GM19324 (cell line): ENCODE measurements around the gene PTDSS2.

ENCODE experiments used
- ATAC-seq: cut with Tn5 transposase; IDR thresholded peaks from one replicate; pipeline ENCODE4 v1.9.1; 2021; ENCODE audit warnings: mild to moderate bottlenecking, moderate library complexity; ENCODE audit not compliant: unreplicated experiment, low FRiP score

The PTDSS2 gene

GRCh38 chr11:445765-446588 lies 4.1 kb upstream of the PTDSS2 start:
- no peak for ATAC-seq

DNA sequence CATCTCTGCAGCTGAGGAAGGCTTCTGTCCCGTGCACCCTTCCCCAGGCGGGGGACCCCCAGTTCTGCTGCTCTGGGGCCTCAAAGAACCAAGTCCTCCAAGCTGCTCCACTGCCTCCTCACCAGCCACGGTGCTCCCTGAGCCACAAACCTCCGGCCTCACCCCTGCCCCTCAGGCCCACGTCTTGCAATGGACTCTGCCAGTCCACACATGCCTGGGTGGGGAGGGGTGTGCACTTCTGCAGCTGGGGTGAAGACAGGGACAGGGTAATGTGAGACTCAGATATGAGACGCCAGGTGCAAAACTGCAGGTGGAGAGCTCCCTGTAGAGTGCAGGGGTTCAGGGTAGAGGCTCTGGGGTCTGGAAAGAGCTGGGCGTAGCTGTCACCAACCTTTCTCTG lies 3.2 kb upstream of the PTDSS2 start:
- ATAC-seq, result no peak

- ATAC-seq, result peak; percentile 57
Measured at GRCh38 chr11:447923-448731, 2.0 kb upstream of the PTDSS2 start.

- peak; percentile 2 for ATAC-seq
Measured at GRCh38 chr11:450809-451451, 851 bp downstream of the PTDSS2 start.

GRCh38 chr11:451738-452137 lies 1.7 kb downstream of the PTDSS2 start:
- ATAC-seq, result no peak

- ATAC-seq, result no peak
Measured at GRCh38 chr11:452203-452744, 2.2 kb downstream of the PTDSS2 start.

- ATAC-seq, result no peak
Measured at GRCh38 chr11:452916-453527, 2.9 kb downstream of the PTDSS2 start.

DNA sequence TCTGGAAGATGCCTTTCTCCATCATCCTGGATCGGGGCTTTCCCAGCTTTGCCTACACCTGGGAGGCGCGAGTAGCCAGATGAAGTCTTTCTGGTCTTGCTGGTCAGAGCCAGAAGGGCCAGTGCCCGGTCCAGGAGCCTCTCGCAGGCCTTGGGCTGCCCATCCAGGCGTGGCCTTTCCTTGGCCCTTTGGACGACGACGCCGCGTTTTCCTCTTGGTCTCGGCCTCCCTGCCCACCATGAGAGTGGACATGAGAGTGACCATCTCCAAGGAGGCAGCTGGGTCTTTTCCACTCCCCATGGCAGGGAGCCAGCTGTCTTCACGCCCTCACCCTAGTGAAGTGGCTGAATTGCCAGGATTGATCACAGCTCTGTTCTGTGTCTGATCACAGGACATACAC lies 3.5 kb downstream of the PTDSS2 start:
- no peak for ATAC-seq

DNA sequence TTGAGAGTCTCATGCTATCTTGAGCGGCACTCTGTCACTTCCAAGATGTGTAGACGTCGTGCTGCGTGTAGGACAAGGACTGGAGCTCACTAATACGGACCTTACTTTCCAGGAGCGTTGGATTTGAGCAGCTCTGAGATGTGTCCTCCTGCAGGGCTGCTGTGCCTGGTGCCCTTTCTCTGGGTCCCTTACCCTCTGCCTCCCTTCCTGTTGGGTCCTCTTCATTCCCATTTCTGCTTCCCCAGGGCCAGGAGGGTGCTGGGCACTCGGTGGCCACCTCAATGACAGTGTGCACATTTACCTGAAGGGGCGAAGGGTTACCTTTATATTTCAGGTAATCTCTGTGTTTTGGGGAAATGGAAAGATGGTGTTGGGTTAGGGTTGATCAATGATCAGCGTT lies 4.0 kb downstream of the PTDSS2 start:
- no peak for ATAC-seq

GRCh38 chr11:454801-455565 lies 4.9 kb downstream of the PTDSS2 start:
- ATAC-seq, result no peak

DNA sequence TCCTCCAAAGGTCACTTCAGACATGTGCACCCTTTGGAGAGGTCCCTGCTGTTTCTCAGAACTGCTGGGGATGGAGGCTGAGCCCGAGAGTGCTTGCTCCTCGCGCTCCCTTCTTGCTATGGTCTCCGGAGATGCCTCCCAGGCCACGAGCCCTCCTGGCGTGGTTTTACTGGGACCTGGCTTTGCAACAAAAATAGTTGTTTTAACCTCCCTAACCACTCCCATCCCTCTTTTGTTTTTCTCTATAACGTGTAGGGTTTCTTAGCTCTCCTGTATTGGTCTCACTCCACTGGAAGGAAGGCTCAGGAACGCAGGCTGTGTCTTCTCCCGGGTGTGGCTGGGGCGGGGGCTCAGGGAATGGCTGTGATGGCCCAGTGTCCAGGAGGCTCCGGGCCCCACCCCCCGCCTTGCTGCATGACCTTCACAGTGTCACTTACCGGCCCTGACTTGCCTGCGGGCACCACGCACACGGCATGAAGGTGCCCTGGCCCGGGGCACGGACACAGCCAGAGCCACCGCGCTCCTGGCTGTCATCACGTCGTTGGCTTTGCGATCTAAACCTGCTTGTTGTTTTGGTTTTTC lies 5.6 kb downstream of the PTDSS2 start:
- ATAC-seq, result no peak

- no peak for ATAC-seq
Measured at GRCh38 chr11:456533-456932, 6.5 kb downstream of the PTDSS2 start.

GRCh38 chr11:457111-457760 lies 7.2 kb downstream of the PTDSS2 start:
- no peak for ATAC-seq

GRCh38 chr11:459511-460220 lies 9.6 kb downstream of the PTDSS2 start:
- no peak for ATAC-seq

GRCh38 chr11:460331-461199 lies 10.5 kb downstream of the PTDSS2 start:
- no peak for ATAC-seq

GRCh38 chr11:461626-462025 lies 11.5 kb downstream of the PTDSS2 start:
- ATAC-seq, result no peak

- ATAC-seq, result no peak
Measured at GRCh38 chr11:462107-462890, 12.2 kb downstream of the PTDSS2 start.
